Measurements from ENCODE around the gene ZBTB8B. TPM values are rescaled to one million over a fixed set of nuclear protein-coding genes. Genes with fewer than 3 reads are reported as not detected.
"Not testable (repeated sequence)": the region's sequence is repeated elsewhere in the genome, so short reads cannot be mapped to it uniquely, and the experiment has no call there.

Gene ZBTB8B
- polyA plus RNA-seq, 1 donor from 2014 or later = 5.0 TPM

DNA sequence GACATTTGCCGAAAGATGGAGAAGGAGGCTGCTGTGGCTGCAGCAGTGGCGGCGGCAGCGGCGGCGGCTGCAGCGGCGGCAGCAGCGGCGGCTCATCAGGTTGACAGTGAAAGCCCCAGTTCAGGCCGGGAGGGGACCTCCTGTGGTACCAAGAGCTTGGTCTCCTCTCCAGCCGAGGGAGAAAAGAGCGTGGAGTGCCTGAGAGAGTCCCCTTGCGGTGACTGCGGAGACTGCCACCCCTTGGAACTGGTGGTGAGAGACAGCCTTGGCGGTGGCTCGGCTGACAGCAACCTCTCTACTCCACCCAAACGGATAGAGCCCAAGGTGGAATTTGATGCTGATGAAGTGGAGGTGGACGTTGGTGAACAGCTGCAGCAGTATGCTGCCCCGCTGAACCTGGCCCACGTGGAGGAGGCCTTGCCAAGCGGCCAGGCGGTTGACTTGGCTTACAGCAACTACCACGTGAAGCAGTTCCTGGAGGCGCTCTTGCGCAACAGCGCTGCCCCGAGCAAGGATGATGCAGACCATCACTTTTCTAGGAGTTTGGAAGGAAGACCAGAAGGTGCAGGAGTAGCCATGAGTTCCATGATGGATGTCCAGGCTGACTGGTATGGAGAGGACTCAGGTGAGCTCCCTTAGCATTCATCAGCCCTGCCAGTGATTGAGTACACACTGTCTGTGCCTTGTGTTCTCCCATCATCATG lies 6.3 kb downstream of the ZBTB8B start:
- no peak overlapping the region for H3K27ac ChIP-seq (ENCODE audit: low read length)
- TF ChIP-seq EP300 (conservative IDR thresholded peaks at IDR 0.05; ENCODE audit: poor library complexity, severe bottlenecking) = no peak
- TF ChIP-seq MXI1 (conservative IDR thresholded peaks at IDR 0.05; ENCODE audit: poor library complexity, severe bottlenecking) = no peak
- no peak for TF ChIP-seq SMC3 (conservative IDR thresholded peaks at IDR 0.05; ENCODE audit: poor library complexity)
- TF ChIP-seq TAF1 (IDR thresholded peaks at IDR 0.05; ENCODE audit: low read depth) = no peak
- TF ChIP-seq POLR2AphosphoS5 (IDR thresholded peaks at IDR 0.05) = no peak
- TF ChIP-seq RAD21 (conservative IDR thresholded peaks at IDR 0.05) = no peak
- TF ChIP-seq, protein P1, sequence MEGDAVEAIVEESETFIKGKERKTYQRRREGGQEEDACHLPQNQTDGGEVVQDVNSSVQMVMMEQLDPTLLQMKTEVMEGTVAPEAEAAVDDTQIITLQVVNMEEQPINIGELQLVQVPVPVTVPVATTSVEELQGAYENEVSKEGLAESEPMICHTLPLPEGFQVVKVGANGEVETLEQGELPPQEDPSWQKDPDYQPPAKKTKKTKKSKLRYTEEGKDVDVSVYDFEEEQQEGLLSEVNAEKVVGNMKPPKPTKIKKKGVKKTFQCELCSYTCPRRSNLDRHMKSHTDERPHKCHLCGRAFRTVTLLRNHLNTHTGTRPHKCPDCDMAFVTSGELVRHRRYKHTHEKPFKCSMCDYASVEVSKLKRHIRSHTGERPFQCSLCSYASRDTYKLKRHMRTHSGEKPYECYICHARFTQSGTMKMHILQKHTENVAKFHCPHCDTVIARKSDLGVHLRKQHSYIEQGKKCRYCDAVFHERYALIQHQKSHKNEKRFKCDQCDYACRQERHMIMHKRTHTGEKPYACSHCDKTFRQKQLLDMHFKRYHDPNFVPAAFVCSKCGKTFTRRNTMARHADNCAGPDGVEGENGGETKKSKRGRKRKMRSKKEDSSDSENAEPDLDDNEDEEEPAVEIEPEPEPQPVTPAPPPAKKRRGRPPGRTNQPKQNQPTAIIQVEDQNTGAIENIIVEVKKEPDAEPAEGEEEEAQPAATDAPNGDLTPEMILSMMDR (IDR thresholded peaks at IDR 0.05; ENCODE audit: poor library complexity, severe bottlenecking) = no peak
- TF ChIP-seq EZH2 (IDR thresholded peaks at IDR 0.05; ENCODE audit: borderline replicate concordance, insufficient read depth, low read length, poor library complexity, severe bottlenecking) = no peak
- TF ChIP-seq, protein P2, sequence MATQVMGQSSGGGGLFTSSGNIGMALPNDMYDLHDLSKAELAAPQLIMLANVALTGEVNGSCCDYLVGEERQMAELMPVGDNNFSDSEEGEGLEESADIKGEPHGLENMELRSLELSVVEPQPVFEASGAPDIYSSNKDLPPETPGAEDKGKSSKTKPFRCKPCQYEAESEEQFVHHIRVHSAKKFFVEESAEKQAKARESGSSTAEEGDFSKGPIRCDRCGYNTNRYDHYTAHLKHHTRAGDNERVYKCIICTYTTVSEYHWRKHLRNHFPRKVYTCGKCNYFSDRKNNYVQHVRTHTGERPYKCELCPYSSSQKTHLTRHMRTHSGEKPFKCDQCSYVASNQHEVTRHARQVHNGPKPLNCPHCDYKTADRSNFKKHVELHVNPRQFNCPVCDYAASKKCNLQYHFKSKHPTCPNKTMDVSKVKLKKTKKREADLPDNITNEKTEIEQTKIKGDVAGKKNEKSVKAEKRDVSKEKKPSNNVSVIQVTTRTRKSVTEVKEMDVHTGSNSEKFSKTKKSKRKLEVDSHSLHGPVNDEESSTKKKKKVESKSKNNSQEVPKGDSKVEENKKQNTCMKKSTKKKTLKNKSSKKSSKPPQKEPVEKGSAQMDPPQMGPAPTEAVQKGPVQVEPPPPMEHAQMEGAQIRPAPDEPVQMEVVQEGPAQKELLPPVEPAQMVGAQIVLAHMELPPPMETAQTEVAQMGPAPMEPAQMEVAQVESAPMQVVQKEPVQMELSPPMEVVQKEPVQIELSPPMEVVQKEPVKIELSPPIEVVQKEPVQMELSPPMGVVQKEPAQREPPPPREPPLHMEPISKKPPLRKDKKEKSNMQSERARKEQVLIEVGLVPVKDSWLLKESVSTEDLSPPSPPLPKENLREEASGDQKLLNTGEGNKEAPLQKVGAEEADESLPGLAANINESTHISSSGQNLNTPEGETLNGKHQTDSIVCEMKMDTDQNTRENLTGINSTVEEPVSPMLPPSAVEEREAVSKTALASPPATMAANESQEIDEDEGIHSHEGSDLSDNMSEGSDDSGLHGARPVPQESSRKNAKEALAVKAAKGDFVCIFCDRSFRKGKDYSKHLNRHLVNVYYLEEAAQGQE (IDR thresholded peaks at IDR 0.05; ENCODE audit: borderline replicate concordance) = no peak
- H3K9me3 ChIP-seq (ENCODE audit: low read length) = no peaks in the 10 kb centered on the region
- H3K36me3 ChIP-seq (ENCODE audit: insufficient read depth, low read length) = no peaks in the 10 kb centered on the region
- H3F3A ChIP-seq (ENCODE audit: insufficient read depth, low read length, poor library complexity, severe bottlenecking) = no peaks in the 10 kb centered on the region
- no peaks in the 10 kb centered on the region for H4K20me1 ChIP-seq (ENCODE audit: insufficient read depth)
- no peak overlapping the region for H3K4me3 ChIP-seq (ENCODE audit: low read length)
- peaks cover 4% of the 10 kb centered on the region for H3K79me2 ChIP-seq (replicated peaks; ENCODE audit: insufficient read depth, low read length)
- no peak overlapping the region for H3K9ac ChIP-seq (ENCODE audit: low read length)
- no peak overlapping the region for H3K4me2 ChIP-seq (ENCODE audit: low read length)
- H2AFZ ChIP-seq (ENCODE audit: low read depth, low read length) = no peak overlapping the region
- H3K9me2 ChIP-seq (ENCODE audit: insufficient read depth, low read length) = no peaks in the 10 kb centered on the region
- no peaks in the 10 kb centered on the region for H3K27me3 ChIP-seq (ENCODE audit: insufficient read depth, low read depth, low read length)

DNA sequence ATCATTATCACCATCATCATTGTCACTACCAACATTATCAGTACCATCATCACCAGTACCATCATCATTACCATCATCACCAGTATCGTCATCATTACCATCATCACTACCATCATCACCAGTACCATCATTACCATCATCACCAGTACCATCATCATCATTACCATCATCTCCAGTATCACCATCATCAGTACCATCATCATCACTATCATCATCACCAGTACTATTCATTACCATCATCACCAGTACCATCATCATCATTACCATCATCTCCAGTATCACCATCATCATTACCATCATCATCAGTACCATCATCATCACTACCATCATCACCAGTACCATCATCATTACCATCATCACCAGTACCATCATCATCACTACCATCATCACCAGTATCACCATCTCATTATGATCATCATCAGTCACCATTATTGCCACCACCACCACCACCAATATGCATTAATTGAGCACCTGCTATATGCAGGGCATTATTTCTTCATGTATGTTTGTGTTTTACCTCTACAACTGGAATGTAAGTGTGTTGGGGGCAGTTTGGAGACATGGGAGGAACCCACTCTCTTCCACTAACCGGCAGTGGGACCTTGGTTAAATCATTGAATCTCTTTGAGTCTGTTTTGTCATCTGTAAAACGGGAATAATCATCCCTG lies 7.0 kb downstream of the ZBTB8B start:
- Histone ChIP-seq H2AFZ (ENCODE audit: low read depth, low read length) (no peak overlapping the region), H3K4me2 (ENCODE audit: low read length) (no peak overlapping the region), H4K20me1 (ENCODE audit: insufficient read depth) (no peaks in the 10 kb centered on the region), H3K79me2 (replicated peaks; ENCODE audit: insufficient read depth, low read length) (no peaks in the 10 kb centered on the region), H3K9me3 (ENCODE audit: low read length) (no peaks in the 10 kb centered on the region), H3K9me2 (ENCODE audit: insufficient read depth, low read length) (no peaks in the 10 kb centered on the region), H3K27me3 (ENCODE audit: insufficient read depth, low read depth, low read length) (no peaks in the 10 kb centered on the region), H3K36me3 (ENCODE audit: insufficient read depth, low read length) (no peaks in the 10 kb centered on the region), H3K27ac (ENCODE audit: low read length) (no peak overlapping the region), H3K4me3 (ENCODE audit: low read length) (no peak overlapping the region), H3K9ac (ENCODE audit: low read length) (no peak overlapping the region), H3F3A (ENCODE audit: insufficient read depth, low read length, poor library complexity, severe bottlenecking) (no peaks in the 10 kb centered on the region)
- no peak for TF ChIP-seq RAD21 (conservative IDR thresholded peaks at IDR 0.05)
- no peak for TF ChIP-seq EP300 (conservative IDR thresholded peaks at IDR 0.05; ENCODE audit: poor library complexity, severe bottlenecking)
- TF ChIP-seq SMC3 (conservative IDR thresholded peaks at IDR 0.05; ENCODE audit: poor library complexity) = no peak
- TF ChIP-seq MXI1 (conservative IDR thresholded peaks at IDR 0.05; ENCODE audit: poor library complexity, severe bottlenecking) = no peak
- TF ChIP-seq, protein P2 (IDR thresholded peaks at IDR 0.05; ENCODE audit: borderline replicate concordance) = no peak
- no peak for TF ChIP-seq TAF1 (IDR thresholded peaks at IDR 0.05; ENCODE audit: low read depth)
- TF ChIP-seq, protein P1 (IDR thresholded peaks at IDR 0.05; ENCODE audit: poor library complexity, severe bottlenecking) = no peak

DNA sequence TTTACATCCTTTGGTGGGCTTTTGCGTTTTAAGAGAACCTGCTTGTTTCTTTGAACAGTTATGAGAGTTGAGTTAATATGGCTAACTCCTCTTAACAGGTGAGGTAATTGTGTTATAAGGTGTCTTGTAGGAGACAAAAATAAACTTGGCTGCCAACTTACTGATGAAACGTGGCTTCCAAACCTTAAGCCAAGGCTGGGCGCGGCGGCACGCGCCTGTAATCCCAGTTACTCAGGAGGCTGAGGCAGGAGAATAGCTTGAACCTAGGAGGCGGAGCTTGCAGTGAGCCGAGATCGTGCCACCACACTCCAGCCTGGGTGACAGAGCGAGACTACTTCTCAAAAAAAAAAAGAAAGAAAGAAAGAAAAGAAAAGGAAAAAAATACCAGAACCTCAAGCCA lies 8.1 kb downstream of the ZBTB8B start:
- not testable (repeated sequence) for H3K27me3 ChIP-seq (ENCODE audit: insufficient read depth, low read depth, low read length); H3K4me2 ChIP-seq (ENCODE audit: low read length); H3K79me2 ChIP-seq (replicated peaks; ENCODE audit: insufficient read depth, low read length); H3K9ac ChIP-seq (ENCODE audit: low read length); H3K27ac ChIP-seq (ENCODE audit: low read length); H3K36me3 ChIP-seq (ENCODE audit: insufficient read depth, low read length); H3K4me3 ChIP-seq (ENCODE audit: low read length); H3K9me2 ChIP-seq (ENCODE audit: insufficient read depth, low read length); H3F3A ChIP-seq (ENCODE audit: insufficient read depth, low read length, poor library complexity, severe bottlenecking); H2AFZ ChIP-seq (ENCODE audit: low read depth, low read length); H3K9me3 ChIP-seq (ENCODE audit: low read length); H4K20me1 ChIP-seq (ENCODE audit: insufficient read depth)

Measured in neural cell (in vitro differentiated cells).